Activated B cell treated with CpG ODN at 0.5 μM for 24 hours (primary cell): ENCODE data around the gene SCAPER. TPM values are rescaled to one million over a fixed set of nuclear protein-coding genes. Genes with fewer than 3 reads are reported as not detected.

Experiments used
- ATAC-seq: fragments of 200-7000 bp; cut with Tn5 transposase; one replicate; pipeline ENCODE4 v1.10.0; 2021; ENCODE audit warnings: low read depth, mild to moderate bottlenecking, moderate library complexity
- CTCF ChIA-PET: fragments of 350-600 bp; sonication (Branson Sonifier 250); formaldehyde crosslinking; loops from one replicate; lab custom pipeline; 2021; ENCODE audit warnings: antibody characterized with exemption; lab: Charles Lee
- POLR2A ChIA-PET: fragments of 350-600 bp; sonication (Branson Sonifier 250); formaldehyde crosslinking; loops from one replicate; lab custom pipeline; 2021; ENCODE audit warnings: antibody characterized with exemption; lab: Charles Lee
- DNase-seq: peaks from one replicate; pipeline ENCODE4 v3.0.0; 2022
- H3K27ac Mint-ChIP-seq: one replicate; pipeline ENCODE4 v1.8.0; 2020; ENCODE audit warnings: mixed read lengths
- H3K27me3 Mint-ChIP-seq: one replicate; pipeline ENCODE4 v1.8.0; 2021; ENCODE audit warnings: mixed read lengths
- H3K36me3 Mint-ChIP-seq: one replicate; pipeline ENCODE4 v1.8.0; 2021; ENCODE audit warnings: low read depth, mixed read lengths
- H3K4me1 Mint-ChIP-seq: one replicate; pipeline ENCODE4 v1.8.0; 2021; ENCODE audit warnings: mixed read lengths
- H3K4me3 Mint-ChIP-seq: one replicate; pipeline ENCODE4 v1.8.0; 2020; ENCODE audit warnings: mild to moderate bottlenecking, mixed read lengths
- H3K9me3 Mint-ChIP-seq: one replicate; pipeline ENCODE4 v1.8.0; 2020; ENCODE audit warnings: mixed read lengths
- intact Hi-C: fragments of 100-400 bp; cut with micrococcal nuclease; formaldehyde crosslinking; loops from one replicate; pipeline ENCODE4 v1.15.1; 2024
- total RNA-seq: library from RNA; stranded (reverse); gene quantifications from 2 replicates; pipeline ENCODE4 v1.2.3, GENCODE V29; 2022
- TF ChIP-seq, protein P1 (sequence below): fragments of 200-600 bp; IDR thresholded peaks from one replicate; pipeline ENCODE4 v1.8.0; 2022; ENCODE audit warnings: antibody characterized with exemption, mild to moderate bottlenecking

The SCAPER gene, protein sequence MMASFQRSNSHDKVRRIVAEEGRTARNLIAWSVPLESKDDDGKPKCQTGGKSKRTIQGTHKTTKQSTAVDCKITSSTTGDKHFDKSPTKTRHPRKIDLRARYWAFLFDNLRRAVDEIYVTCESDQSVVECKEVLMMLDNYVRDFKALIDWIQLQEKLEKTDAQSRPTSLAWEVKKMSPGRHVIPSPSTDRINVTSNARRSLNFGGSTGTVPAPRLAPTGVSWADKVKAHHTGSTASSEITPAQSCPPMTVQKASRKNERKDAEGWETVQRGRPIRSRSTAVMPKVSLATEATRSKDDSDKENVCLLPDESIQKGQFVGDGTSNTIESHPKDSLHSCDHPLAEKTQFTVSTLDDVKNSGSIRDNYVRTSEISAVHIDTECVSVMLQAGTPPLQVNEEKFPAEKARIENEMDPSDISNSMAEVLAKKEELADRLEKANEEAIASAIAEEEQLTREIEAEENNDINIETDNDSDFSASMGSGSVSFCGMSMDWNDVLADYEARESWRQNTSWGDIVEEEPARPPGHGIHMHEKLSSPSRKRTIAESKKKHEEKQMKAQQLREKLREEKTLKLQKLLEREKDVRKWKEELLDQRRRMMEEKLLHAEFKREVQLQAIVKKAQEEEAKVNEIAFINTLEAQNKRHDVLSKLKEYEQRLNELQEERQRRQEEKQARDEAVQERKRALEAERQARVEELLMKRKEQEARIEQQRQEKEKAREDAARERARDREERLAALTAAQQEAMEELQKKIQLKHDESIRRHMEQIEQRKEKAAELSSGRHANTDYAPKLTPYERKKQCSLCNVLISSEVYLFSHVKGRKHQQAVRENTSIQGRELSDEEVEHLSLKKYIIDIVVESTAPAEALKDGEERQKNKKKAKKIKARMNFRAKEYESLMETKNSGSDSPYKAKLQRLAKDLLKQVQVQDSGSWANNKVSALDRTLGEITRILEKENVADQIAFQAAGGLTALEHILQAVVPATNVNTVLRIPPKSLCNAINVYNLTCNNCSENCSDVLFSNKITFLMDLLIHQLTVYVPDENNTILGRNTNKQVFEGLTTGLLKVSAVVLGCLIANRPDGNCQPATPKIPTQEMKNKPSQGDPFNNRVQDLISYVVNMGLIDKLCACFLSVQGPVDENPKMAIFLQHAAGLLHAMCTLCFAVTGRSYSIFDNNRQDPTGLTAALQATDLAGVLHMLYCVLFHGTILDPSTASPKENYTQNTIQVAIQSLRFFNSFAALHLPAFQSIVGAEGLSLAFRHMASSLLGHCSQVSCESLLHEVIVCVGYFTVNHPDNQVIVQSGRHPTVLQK (N-terminal part only)
- total RNA-seq: 28.9 and 38.8 TPM in 2 replicates

DNA sequence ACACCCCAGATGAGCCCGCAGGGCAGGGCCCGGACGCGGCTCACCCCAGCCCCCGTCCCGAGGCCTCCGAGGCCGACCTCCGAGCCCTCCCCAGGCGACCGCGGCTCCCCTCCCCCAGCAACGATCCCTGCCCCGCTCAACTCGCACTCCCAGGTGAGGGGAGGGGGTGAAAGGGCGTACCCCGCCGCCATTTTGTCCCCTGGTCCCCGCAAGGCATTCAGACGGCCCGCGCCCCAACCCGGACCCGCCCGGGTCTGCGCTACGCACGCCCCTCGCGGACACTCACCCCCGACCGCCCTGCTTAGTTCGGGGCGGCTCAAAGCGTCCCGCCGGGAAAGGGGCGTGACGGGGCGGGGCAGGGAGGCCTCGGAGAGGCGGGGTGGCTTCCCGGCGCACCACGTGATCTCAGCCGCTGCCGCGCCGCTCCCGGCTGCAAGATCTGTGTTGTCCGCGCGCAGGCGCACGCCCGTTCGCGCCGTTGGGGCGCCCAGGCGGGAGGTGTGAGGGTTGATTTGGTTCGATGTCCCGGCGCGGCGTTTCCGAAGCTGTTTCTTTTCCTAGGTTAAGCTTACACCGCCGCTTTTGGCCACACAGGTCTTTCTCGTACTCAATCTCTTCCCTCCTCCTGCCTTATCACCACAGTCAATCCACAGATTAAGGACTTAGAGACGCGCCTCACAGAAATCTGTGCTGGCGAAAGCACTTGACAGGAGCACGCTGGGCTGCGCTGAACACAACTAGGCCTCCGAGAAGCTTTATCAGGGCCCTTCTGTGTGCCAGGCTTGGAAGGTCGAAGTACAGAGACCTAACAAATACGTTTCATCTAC, at the start of gene SCAPER:
Gene SCAPER, minus strand, starts transcription at position 328 of the 827 bp plus-strand sequence. CDS start 21,523 bp downstream, outside the sequence.
- Mint-ChIP-seq H3K27ac (peak within 1 kb of the TSS; percentile 87), H3K27me3 (no peaks in the 10 kb centered on the region), H3K4me3 (peak within 1 kb of the TSS; percentile 94), H3K4me1 (peaks cover 48% of the 10 kb centered on the region), H3K9me3 (no peaks in the 10 kb centered on the region), H3K36me3 (peaks cover 2% of the 10 kb centered on the region)
- intact Hi-C loops: loop anchor here (1.0 to 10.0 kb wide), 3 partner anchors 26 to 640 kb away; partner anchors contain the start of genes HMG20A, PEAK1 and RCN2
- peak; percentile 92 for DNase-seq
- ATAC-seq: peak; percentile 86
- TF ChIP-seq, protein P1, sequence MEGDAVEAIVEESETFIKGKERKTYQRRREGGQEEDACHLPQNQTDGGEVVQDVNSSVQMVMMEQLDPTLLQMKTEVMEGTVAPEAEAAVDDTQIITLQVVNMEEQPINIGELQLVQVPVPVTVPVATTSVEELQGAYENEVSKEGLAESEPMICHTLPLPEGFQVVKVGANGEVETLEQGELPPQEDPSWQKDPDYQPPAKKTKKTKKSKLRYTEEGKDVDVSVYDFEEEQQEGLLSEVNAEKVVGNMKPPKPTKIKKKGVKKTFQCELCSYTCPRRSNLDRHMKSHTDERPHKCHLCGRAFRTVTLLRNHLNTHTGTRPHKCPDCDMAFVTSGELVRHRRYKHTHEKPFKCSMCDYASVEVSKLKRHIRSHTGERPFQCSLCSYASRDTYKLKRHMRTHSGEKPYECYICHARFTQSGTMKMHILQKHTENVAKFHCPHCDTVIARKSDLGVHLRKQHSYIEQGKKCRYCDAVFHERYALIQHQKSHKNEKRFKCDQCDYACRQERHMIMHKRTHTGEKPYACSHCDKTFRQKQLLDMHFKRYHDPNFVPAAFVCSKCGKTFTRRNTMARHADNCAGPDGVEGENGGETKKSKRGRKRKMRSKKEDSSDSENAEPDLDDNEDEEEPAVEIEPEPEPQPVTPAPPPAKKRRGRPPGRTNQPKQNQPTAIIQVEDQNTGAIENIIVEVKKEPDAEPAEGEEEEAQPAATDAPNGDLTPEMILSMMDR: no peak
- POLR2A ChIA-PET: interaction anchor here (0.6 to 2.9 kb wide), 9 partner anchors 26 to 1533 kb away, joined by 3 to 27 read pairs (median 5); partner anchors contain the start of genes IREB2, PSTPIP1 and RCN2
- CTCF ChIA-PET: interaction anchor here (1.0 to 2.6 kb wide), 4 partner anchors 119 to 638 kb away, joined by 3 to 13 read pairs (median 5); no protein-coding TSS in a partner anchor

DNA sequence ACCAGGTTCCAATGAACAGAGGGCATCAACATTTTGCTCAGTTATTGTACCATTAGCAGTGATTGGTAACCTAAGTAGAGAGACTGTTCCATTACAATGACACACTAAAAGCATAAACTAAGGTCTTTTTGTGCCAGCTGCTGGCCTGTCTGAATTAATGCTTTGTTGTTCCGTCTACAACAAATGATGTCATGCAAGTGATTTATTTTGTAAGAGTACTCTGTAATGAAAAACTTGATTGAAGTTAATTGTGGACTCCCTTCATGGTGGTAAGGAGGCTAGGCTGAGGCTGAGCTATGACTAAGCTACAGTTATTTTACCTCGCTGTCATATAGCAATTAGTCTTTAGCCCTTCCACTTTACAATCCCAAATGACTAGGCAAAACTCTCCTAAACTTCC, 49.6 kb upstream of the SCAPER start:
- POLR2A ChIA-PET: no interaction called here

DNA sequence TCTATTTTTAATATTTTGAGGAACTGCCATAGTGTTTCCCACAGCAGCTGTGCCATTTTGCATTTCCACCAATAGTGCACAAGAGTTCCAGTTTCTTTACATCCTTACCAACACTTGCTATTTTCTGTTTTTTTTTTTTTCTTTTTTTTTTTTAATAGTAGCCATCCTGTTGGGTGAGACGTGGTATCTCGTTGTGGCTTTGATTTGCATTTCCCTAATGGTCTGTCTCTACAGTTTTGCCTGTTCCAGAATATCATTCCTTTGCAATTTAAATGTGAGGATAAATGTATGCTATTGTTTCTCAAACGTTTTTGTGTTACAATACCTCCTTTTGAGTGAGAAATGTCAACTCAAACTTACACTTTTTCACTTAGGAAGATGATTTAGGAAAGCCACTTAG, 48.8 kb upstream of the SCAPER start:
- intact Hi-C loops: no loop called here
- TF ChIP-seq, protein P1: no peak
- CTCF ChIA-PET: no interaction called here
- Mint-ChIP-seq H3K4me3 (no peak overlapping the region), H3K9me3 (no peaks in the 10 kb centered on the region), H3K27ac (no peak overlapping the region), H3K4me1 (no peaks in the 10 kb centered on the region), H3K27me3 (no peaks in the 10 kb centered on the region), H3K36me3 (peaks cover 20% of the 10 kb centered on the region)
- ATAC-seq (no peak), DNase-seq (no peak)
- POLR2A ChIA-PET: interaction anchor here (0.6 kb wide), 1 partner anchor 533 kb away, joined by 4 read pairs; no protein-coding TSS in a partner anchor

More for the DNA sequence above, 49.6 kb upstream of the SCAPER start:
- Mint-ChIP-seq H3K27me3 (no peaks in the 10 kb centered on the region), H3K4me1 (no peaks in the 10 kb centered on the region), H3K27ac (no peak overlapping the region), H3K4me3 (no peak overlapping the region), H3K36me3 (peaks cover 14% of the 10 kb centered on the region), H3K9me3 (no peaks in the 10 kb centered on the region)
- ATAC-seq (no peak), DNase-seq (no peak)
- CTCF ChIA-PET: no interaction called here
- intact Hi-C loops: no loop called here
- TF ChIP-seq, protein P1: no peak

DNA sequence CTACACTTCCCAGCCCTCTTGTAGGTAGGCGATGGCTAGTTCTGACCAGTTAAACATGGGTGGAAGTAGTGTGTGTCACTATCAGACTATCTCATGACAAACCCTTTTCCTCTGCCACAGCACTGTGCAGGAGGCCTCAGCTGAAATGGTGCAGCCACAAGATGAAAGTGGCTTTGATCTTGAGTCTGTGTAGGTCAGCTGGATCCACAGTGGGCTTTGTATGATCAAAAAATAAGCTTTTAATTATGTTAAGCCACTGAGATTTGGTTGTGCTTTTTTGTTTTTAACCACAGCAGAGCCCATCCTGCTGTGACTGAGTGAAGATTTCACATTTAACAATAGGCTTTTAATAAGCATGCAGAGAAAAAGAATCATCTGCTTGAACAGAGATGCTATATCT, 46.1 kb upstream of the SCAPER start:
- no peak overlapping the region for H3K4me3 Mint-ChIP-seq
- no peak overlapping the region for H3K27ac Mint-ChIP-seq
- DNase-seq (no peak), ATAC-seq (no peak)
- peaks cover 22% of the 10 kb centered on the region for H3K4me1 Mint-ChIP-seq
- ChIA-PET CTCF (no interaction called here), POLR2A (no interaction called here)
- intact Hi-C loops: no loop called here
- H3K27me3 Mint-ChIP-seq: no peaks in the 10 kb centered on the region
- H3K9me3 Mint-ChIP-seq: no peaks in the 10 kb centered on the region
- TF ChIP-seq, protein P1: no peak
- H3K36me3 Mint-ChIP-seq: peaks cover 40% of the 10 kb centered on the region
